T-helper 17 cell (primary cell): ENCODE measurements around the gene PLA2G6. TPM values are rescaled to one million over a fixed set of nuclear protein-coding genes. Genes with fewer than 3 reads are reported as not detected.
"Not testable (repeated sequence)": the region's sequence is repeated elsewhere in the genome, so short reads cannot be mapped to it uniquely, and the experiment has no call there.

Experiments used
- ATAC-seq: fragments of 150-1000 bp; cut with Tn5 transposase; 2 replicates; pipeline ENCODE4 v1.10.0; 2021; ENCODE audit warnings: mild to moderate bottlenecking, moderate library complexity
- DNase-seq, 3 donors: peaks; one replicate each; pipeline versions ENCODE4 v3.0.0 to v3.0.0-alpha.2; 2020 to 2021
- H3K9me3 ChIP-seq: one replicate; pipeline ENCODE4 v1.7.0; 2013; ENCODE audit warnings: low read length, mild to moderate bottlenecking; ENCODE audit not compliant: control insufficient read depth, poor library complexity, severe bottlenecking
- H3K27ac Mint-ChIP-seq: one replicate; pipeline ENCODE4 v1.8.0; 2022; ENCODE audit warnings: mild to moderate bottlenecking, moderate library complexity, mixed read lengths
- H3K27me3 Mint-ChIP-seq: one replicate; pipeline ENCODE4 v1.8.0; 2022; ENCODE audit warnings: mixed read lengths
- H3K36me3 Mint-ChIP-seq: one replicate; pipeline ENCODE4 v1.8.0; 2022; ENCODE audit warnings: low read depth, mixed read lengths
- H3K4me1 Mint-ChIP-seq: one replicate; pipeline ENCODE4 v1.8.0; 2022; ENCODE audit warnings: mild to moderate bottlenecking, mixed read lengths
- H3K4me3 Mint-ChIP-seq: one replicate; pipeline ENCODE4 v1.8.0; 2022; ENCODE audit warnings: mild to moderate bottlenecking, moderate library complexity, mixed read lengths
- total RNA-seq, 4 donors: library from RNA in 2 of 4; stranded (reverse) in 2 of 4; gene quantifications; one replicate each; pipeline ENCODE4 v1.2.3 and lab custom pipeline; 2022 to 2026

Gene PLA2G6
- total RNA-seq, 2 donors from 2014 or later: 72.2 to 91.4 TPM

DNA sequence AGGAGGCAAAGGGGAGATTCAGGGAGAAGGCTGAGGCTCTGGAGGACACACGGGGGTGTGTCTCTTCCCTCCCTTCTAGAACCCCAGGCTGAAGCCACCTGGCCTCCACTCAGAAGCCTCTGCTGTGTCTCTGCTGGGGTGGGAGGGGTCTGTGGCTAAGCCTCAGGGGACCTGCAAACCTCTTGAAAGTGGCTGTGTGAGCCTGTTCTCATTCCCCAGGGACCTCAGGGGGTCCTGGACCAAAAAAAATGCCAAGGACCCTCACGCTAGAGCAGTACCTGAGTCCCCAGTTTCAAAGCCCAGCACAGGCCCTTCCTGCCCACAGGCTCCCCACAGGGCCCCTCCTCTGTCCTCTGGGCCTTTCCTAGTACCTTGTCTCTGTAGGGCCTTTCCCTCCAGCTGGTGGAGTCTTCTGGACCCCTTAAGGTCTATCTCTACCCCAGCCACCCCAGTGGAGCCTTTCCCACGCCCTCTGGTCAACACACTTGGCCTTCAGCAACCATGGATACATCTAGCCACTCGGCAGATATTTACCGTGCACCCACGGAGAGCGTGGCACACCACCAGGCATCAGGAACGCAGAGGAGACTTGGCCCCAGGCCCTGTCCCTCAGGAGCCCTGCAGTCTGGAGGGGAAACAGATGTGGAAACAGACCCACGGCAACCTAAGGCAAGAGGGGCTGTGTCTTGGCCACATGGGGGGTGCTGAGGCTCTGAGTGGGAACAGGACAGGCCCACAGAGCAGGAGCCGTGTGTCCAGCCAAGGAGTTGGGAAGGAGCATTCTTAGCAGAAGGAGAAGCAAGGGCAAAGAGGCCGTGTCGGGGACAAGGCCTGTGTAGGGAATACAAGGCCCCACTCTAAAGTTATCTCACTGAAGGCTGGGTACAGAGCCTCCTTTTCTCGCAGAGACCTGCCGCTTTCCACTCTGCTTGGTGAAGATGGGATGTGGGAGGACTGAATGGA lies 18.5 kb downstream of the PLA2G6 start:
- ATAC-seq: no peak
- Mint-ChIP-seq H3K36me3 (peaks cover 14% of the 10 kb centered on the region), H3K27me3 (no peaks in the 10 kb centered on the region), H3K4me3 (no peak overlapping the region), H3K4me1 (peaks cover 17% of the 10 kb centered on the region), H3K27ac (peak overlapping the region; percentile 67)
- DNase-seq: no peak
- no peaks in the 10 kb centered on the region for H3K9me3 ChIP-seq

DNA sequence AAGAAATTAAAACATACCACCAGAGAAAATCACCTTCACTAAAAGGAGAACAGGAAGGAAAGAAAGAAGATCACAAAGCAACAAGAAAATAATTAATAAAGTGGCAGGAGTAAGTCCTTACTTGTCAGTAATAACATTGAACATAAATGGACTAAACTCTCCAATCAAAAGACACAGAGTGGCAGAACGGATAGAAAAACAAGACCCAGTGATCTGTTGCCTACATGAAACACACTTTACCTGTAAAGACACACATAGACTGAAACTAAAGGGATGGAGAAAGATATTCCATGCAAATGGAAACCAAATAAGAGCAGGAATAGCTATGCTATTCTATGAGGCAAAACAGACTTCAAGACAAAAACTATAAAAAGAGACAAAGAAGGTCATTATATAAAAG lies 25.9 kb downstream of the PLA2G6 start:
- peaks cover 9% of the 10 kb centered on the region for H3K36me3 Mint-ChIP-seq
- no peak for DNase-seq
- no peaks in the 10 kb centered on the region for H3K9me3 ChIP-seq
- H3K4me3 Mint-ChIP-seq: no peak overlapping the region
- ATAC-seq: no peak
- peaks cover 16% of the 10 kb centered on the region for H3K4me1 Mint-ChIP-seq
- no peaks in the 10 kb centered on the region for H3K27me3 Mint-ChIP-seq
- H3K27ac Mint-ChIP-seq: no peak overlapping the region

DNA sequence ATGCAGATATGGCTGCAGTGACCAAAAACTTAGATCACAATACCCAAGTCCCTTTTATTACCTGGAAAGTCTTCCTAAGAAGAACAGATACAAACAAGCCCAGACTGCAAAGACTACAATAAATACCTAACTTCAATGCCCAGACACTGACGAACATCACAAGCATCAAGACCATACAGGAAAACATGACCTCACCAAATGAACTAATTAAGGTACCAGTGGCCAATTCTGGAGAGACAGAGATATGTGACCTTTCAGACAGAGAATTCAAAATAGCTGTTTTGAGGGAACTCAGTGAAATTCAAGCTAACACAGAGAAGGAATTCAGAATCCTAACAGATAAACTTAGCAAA lies 27.1 kb downstream of the PLA2G6 start:
- H3K9me3 ChIP-seq, ATAC-seq, H3K4me3 Mint-ChIP-seq, DNase-seq, H3K36me3 Mint-ChIP-seq, H3K27me3 Mint-ChIP-seq: not testable (repeated sequence)
- peak overlapping the region; percentile 32 for H3K27ac Mint-ChIP-seq
- peaks cover 14% of the 10 kb centered on the region for H3K4me1 Mint-ChIP-seq

DNA sequence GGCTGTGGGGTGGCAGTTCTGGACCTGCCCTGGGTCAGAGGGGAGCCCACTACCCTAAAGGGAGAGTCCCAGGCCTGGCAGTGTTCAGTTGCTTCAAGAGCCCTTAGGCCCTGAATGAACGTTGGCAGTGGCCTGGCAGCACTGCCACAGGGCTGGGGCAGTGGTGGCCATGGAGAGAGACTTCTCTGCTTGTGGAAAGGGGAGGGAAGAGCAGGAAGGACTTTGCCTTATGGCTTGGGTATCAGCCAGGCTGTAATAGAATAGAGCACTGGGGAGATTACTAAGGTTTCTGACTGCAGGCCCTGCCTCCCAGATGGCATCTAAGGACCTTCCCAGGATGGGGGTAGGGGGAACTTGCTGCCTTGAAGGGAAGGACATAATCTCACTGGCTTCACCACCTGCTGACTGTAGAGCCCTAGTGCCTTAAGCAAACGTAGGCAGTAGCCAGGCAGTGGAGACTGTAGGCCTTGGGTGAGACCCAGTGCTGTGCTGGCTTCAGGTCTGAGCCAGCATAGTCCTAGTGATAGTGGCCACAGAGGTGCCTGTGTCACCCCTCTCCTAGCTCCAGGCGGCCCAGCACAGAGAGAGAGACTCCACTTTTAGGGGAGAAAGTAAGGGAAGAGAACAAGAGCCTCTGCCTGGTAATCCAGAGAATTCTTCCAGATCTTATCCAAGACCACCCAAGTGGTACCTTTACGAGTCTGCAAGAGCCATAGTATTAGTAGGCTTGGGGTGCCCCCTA lies 27.6 kb downstream of the PLA2G6 start:
- Mint-ChIP-seq H3K36me3 (peaks cover 9% of the 10 kb centered on the region), H3K27me3 (no peaks in the 10 kb centered on the region), H3K27ac (peak overlapping the region; percentile 45), H3K4me3 (no peak overlapping the region), H3K4me1 (peaks cover 14% of the 10 kb centered on the region)
- no peak for ATAC-seq
- no peak for DNase-seq
- no peaks in the 10 kb centered on the region for H3K9me3 ChIP-seq

DNA sequence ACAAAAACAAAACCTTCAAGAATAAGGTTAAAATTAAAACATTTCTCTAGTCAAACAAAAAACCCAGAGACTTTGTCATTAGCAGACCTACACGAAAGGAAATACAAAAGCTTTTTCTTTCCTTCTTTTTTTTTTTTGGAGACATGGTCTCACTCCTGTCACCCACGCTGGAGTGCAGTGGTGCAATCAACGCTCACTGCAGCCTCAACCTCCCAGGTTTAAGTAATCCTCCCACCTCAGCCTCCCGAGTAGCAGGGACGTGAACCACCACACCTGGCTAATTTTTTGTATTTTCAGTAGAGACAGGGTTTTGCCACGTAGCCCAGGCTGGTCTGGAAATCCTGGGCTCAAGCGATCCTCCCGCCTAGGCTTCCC lies 30.5 kb downstream of the PLA2G6 start:
- DNase-seq (no peak), ATAC-seq (no peak)
- Mint-ChIP-seq H3K27ac (no peak overlapping the region), H3K27me3 (no peaks in the 10 kb centered on the region), H3K4me1 (peaks cover 24% of the 10 kb centered on the region), H3K4me3 (no peak overlapping the region), H3K36me3 (peaks cover 7% of the 10 kb centered on the region)
- no peaks in the 10 kb centered on the region for H3K9me3 ChIP-seq

DNA sequence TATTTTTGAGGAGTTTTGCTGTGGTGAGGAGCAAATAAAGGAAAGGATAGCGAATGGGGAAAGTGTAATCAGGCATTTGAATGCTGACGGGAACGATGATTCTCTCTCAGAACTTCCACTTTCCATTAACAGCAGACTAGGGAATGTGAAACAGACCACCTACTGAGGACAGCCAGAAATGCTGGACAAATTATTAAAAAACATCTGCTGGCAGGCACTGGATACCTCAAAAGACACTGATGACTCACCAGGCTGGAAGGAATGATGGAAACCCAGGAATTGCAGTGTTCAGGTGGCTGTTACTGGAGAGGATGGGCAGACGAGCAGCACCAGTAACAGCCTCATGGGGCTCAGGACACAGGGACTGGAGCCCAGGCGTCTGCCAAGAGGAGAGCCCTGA lies 33.4 kb downstream of the PLA2G6 start:
- Mint-ChIP-seq H3K27ac (peak overlapping the region; percentile 41), H3K27me3 (no peaks in the 10 kb centered on the region), H3K36me3 (peaks cover 6% of the 10 kb centered on the region), H3K4me3 (no peak overlapping the region), H3K4me1 (peaks cover 20% of the 10 kb centered on the region)
- DNase-seq (no peak), ATAC-seq (no peak)
- H3K9me3 ChIP-seq: no peaks in the 10 kb centered on the region

DNA sequence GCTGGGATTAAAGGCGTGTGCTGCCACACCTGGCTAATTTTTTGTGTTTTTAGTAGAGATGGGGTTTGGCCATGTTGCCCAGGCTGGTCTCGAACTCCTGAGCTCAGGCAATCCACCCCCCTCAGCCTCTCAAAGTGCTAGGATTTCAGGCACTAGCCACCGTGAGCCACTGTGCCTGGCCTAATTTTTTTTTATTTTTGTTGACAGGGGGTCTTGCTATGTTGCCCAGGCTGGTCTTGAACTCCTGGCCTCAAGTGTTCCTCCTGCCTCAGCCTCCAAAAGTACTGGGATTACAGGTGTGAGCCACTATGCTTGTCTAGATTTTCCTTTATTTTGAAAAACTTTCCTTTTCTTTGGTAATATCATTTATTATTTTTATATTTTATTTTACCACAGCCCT lies 35.5 kb downstream of the PLA2G6 start:
- H3K27me3 Mint-ChIP-seq, H3K9me3 ChIP-seq, H3K36me3 Mint-ChIP-seq, H3K27ac Mint-ChIP-seq, H3K4me3 Mint-ChIP-seq, DNase-seq, ATAC-seq: not testable (repeated sequence)
- peaks cover 15% of the 10 kb centered on the region for H3K4me1 Mint-ChIP-seq

DNA sequence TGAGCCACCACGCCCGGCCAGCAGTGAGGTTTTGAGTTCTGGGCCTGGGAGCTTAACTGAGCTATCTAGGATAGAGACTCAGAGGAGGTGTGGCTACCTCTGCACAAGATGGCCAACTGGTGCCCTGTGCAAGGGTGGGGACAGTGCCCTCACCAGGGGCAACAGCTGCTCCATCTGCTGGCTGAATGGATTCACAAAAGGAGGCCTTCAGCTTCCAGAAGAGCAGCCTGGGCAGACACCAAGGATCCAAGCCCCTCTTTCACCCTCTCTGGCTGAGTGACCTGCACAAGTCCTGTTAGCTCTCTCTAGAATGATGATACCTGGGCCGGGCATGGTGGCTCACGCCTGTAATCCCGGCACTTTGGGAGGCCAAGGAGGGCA lies 37.6 kb downstream of the PLA2G6 start:
- Mint-ChIP-seq H3K4me1 (peaks cover 13% of the 10 kb centered on the region), H3K4me3 (no peak overlapping the region), H3K27ac (no peak overlapping the region), H3K27me3 (no peaks in the 10 kb centered on the region), H3K36me3 (peaks cover 2% of the 10 kb centered on the region)
- ATAC-seq (no peak), DNase-seq (no peak)
- no peaks in the 10 kb centered on the region for H3K9me3 ChIP-seq

DNA sequence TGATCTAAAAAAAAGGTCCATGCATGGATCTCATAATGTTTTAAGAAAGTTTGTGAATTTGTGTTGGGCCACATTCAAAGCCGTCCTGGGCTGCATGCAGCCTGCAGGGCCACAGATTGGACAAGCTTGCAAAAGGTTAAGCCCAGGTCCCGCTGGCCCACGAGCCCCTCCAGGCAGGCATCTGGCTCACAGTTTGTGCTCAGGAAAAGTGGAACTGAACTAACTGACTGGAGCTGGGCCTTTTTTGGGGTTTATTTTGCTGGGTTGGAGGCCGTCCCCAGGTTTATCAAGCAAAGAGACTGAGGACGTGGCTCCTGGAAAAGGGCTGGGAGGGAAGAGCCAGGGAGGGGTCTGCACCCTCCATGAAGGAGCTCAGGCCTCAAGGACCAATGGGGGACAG lies 39.0 kb downstream of the PLA2G6 start:
- Mint-ChIP-seq H3K36me3 (peaks cover 2% of the 10 kb centered on the region), H3K4me3 (no peak overlapping the region), H3K4me1 (peaks cover 5% of the 10 kb centered on the region), H3K27me3 (no peaks in the 10 kb centered on the region), H3K27ac (no peak overlapping the region)
- H3K9me3 ChIP-seq: no peaks in the 10 kb centered on the region
- no peak for DNase-seq
- no peak for ATAC-seq

DNA sequence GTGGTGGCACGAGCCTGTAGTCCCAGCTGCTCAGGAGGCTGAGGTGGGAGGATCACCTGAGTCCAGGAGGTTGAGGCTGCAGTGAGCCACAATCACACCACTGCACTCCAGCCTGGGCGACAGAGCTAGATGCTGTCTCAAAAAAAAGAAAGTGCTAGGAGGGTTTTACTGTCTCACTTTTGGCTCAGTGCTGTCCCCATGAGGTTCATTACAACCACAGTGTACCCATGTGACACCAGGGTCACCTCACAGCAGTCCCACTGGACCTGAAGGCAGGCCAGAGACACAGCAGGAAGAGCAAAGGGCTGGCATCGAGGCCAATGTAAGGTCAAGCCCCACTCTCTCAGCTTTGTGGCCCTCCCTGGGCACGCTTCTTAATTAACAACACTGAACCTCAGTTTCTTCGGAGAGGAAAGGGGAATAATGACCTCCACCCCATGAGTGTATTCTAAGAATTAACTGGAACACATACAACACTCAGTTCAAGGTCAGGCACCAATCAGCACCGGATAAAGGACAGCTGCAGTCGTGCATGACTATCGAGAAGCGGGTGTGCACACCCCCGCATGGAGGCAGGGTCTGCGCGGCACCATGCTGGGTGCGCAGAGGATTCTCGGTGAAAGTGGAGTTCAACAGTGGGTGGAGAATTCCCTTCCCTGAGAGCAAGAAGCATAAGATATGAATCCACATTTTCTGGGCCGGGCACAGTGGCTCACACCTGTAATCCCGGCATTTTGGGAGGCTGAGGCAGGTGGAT lies 40.2 kb downstream of the PLA2G6 start:
- peaks cover 4% of the 10 kb centered on the region for H3K4me1 Mint-ChIP-seq
- H3K27ac Mint-ChIP-seq: no peak overlapping the region
- H3K27me3 Mint-ChIP-seq: no peaks in the 10 kb centered on the region
- ATAC-seq (no peak), DNase-seq (no peak)
- no peaks in the 10 kb centered on the region for H3K9me3 ChIP-seq
- H3K36me3 Mint-ChIP-seq: peaks cover 2% of the 10 kb centered on the region
- no peak overlapping the region for H3K4me3 Mint-ChIP-seq

DNA sequence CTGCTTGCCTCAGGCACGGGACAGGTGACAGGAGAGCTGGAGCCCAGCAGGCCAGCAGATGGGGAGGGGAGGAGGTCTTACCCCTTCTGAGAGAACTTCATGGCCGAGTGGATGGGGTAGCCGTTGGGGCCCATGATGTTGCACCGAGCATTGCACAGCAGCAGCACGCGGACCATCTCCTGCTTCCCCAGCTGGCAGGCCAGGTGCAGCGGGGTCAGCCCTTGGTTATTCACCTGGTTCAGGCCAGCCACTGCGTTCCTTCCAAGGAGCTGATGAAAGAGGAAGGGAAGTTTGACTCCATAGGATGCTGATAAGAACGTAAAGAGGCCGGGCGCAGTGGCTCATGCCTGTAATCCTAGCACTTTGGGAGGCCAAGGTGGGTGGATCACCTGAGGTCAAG lies 41.7 kb downstream of the PLA2G6 start:
- H3K9me3 ChIP-seq: no peaks in the 10 kb centered on the region
- DNase-seq (no peak), ATAC-seq (no peak)
- H3K27ac Mint-ChIP-seq: no peak overlapping the region
- peaks cover 2% of the 10 kb centered on the region for H3K36me3 Mint-ChIP-seq
- peaks cover 5% of the 10 kb centered on the region for H3K4me1 Mint-ChIP-seq
- no peaks in the 10 kb centered on the region for H3K27me3 Mint-ChIP-seq
- no peak overlapping the region for H3K4me3 Mint-ChIP-seq

DNA sequence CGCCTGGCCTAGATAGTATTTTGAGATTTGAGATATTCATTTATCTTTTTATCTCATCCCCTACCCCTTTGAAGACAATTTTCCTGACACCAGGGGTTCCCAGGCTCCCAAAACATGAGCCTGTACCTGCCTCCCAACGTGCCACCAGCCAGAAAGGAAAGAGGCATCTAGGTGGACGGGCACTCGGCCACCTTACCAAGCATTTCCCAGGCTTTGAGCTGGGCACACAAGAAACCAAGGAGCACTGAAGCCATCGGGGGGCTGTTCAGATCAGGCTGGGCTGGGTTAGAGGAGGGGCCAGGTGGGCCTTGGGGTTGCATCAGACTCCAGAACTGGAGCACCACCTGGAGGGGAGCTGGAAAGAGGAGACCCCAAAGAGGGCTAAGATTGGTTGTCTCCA lies 42.7 kb downstream of the PLA2G6 start:
- Mint-ChIP-seq H3K36me3 (peaks cover 2% of the 10 kb centered on the region), H3K27me3 (no peaks in the 10 kb centered on the region), H3K4me3 (no peak overlapping the region), H3K27ac (no peak overlapping the region), H3K4me1 (peaks cover 5% of the 10 kb centered on the region)
- H3K9me3 ChIP-seq: no peaks in the 10 kb centered on the region
- ATAC-seq (no peak), DNase-seq (no peak)
